NCI-H345 (cell line): ENCODE data around the gene MAN1C1.
A peak's percentile ranks its signal among the peaks of the same experiment; 100 is the strongest.
"Not testable (repeated sequence)": the region's sequence is repeated elsewhere in the genome, so short reads cannot be mapped to it uniquely, and the experiment has no call there.

Experiments used
- DNase-seq: peaks from one replicate; lab custom pipeline; 2025; lab: John Stamatoyannopoulos, UW

MAN1C1 gene

DNA sequence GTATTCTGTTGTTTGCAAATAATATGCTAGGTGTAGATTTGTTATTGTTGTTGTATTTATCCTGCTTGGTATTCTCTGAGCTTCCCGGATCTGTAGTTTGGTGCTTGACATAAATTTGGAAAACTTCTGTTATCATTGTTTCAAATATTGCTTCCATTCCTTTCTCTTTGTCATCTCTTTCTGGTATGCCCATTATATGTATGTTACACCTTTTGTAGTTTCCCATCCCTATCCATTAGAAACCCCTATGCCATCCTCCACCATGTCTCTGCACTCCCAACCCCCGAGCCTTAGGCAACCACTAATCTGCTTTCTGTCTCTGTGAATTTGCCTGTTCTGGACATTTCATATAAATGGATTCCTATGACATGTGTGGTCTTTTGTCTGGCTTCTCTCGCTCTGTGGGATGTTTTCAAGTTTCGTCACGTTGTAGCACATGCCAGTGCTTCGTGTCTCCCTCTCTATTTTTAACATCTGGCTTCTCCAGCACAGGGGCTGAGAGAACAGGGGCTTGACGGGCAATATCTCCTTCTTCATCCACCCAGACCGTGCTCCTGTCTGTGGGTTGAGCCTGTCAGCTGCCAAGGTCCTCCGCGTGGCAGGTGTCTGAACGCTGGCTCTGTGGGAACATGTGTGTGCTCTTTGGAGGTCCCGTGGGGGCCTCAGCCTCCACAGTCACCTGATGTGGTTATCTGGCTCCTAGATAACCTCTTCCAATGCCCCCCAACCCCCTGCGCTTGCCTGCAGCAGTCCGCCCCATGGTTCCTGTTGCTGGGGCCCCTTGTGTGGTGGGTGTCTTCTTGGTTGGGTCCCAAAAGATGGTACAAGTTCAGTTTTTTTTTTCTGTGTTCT lies 32.8 kb upstream of the MAN1C1 start:
- DNase-seq, result no peak

DNA sequence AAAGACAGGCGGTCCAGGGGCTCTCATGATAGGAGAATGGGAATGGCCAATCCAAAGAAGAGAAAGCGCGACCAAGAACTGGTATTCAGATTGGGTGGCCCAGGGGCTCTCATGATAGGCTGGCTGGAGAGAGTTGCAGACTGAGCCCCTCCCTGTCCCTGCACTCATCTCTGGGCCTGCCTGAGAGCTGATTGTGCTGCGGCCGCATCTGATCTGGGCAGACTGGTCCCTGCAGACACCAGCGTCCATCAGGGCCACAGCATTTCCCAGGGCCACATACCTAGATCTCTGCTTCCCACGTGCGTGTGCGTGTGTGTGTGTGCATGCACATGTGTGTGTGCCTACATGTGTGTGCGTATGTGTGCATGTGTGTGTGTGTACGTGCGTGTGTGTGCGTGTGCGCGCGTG lies 30.4 kb upstream of the MAN1C1 start:
- no peak for DNase-seq

DNA sequence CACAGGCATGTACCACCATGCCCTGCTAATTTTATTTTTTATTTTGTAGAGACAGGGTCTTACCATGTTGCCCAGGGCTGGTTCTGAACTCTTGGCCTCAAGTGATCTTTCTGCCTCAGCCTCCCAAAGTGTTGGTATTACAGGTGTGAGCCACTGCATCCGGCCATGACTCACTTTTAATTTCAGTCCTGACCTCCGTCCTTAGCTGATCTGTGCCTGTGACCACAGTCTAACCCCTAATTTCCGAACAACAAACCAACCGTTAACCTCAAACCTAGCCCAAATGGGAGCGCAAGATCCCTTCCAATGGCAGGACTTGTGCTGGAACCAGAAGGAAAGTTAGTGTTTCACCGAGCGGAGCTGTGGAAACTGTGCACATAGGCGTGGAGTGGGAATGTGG lies 29.3 kb upstream of the MAN1C1 start:
- no peak for DNase-seq

DNA sequence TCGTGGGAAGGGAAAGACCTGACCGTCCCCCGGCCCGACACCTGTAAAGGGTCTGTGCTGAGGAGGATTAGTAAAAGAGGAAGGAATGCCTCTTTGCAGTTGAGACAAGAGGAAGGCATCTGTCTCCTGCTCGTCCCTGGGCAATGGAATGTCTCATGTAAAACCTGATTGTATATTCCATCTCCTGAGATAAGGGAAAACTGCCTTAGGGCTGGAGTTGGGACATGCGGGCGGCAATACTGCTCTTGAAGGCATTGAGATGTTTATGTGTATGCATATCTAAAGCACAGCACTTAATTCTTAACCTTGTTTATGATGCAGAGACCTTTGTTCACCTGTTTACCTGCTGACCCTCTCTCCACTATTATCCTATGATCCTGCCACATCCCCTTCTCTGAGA lies 28.4 kb upstream of the MAN1C1 start:
- not testable (repeated sequence) for DNase-seq

DNA sequence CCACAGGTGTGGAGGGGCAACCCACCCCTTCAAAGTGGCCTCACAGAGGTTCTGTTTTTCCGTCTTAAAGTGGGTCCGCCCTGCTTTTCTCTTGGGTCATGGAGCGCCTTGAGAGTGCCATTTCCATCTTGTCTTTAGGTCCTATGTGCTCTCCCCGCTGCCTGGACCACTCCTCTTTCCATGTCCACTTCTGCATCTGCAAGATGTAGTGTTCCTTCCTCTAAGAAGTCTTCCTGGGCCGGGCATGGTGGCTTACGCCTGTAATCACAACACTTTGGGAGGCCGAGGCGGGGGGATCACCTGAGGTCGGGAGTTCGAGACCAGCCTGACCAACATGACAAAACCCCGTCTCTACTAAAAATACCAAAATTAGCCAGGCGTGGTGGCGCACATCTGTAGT lies 27.8 kb upstream of the MAN1C1 start:
- DNase-seq, result not testable (repeated sequence)

DNA sequence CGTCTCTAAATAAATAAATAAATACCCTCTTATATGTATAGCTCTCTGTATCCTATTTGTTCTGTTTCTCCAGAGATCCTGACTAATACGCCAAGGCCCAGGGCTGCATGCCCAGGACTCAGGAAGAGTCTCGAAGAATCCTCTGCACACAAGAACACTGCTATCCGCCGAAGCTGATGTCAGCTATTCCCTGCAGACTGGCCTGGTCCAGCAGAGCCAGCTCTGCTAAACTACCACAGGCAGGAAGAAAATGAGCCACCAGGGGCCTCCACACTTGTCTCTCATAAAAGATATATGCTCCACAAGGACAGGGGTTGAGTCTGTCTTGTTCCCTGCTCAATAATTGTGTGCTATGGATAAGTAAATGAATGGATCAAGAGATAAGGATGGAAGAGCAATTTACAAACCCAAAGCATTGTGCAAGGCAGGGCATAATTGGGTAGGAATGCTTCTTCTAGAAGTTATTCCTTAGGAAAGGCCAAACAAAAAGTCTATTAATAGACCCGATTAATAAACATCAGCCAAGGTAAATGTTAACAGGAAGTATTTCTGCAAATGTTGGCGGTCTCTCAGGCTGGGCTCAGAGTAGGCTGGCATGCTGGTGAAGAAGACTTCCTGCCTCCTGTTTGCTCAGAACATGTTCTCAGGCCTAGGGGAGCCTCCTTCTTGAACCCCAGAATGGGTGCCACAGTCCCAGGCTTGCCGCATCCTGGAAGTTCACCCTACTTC lies 26.3 kb upstream of the MAN1C1 start:
- DNase-seq, result no peak

DNA sequence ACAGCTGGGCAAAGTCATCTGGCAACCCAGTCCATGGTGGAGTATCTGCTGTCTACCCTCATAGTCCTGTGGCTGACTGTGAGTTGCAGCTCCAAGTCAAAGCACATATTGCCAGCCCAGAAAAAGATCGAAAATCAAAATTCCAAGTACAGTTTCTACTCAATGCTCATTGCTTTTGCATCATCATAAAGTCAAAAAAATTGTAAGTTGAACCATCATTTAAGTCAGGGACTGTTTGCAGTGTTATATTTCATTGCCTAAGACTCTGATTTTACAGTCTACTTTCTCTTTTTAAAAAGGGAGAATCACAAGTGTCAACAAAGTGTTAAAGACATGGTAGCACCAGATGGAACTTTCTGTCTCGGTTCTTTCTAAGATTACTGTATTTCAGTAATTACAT lies 22.7 kb upstream of the MAN1C1 start:
- DNase-seq, result no peak

DNA sequence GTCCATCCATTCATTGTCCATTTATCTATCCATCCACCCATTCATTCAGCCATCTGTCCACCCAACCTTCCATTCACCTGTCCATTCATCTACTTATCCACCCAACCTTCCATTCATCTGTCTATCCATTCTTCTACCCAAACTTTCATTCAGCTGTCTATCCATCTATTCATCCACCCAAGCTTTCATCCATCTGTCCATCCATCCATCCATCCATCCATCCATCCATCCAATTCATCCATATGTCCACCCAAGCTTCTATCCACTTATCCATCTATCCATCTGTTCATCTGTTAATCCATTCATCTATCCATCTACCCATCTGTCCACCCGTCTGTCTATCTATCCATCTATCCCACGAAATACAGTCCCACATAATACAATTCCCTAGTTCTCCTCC lies 21.6 kb upstream of the MAN1C1 start:
- no peak for DNase-seq

DNA sequence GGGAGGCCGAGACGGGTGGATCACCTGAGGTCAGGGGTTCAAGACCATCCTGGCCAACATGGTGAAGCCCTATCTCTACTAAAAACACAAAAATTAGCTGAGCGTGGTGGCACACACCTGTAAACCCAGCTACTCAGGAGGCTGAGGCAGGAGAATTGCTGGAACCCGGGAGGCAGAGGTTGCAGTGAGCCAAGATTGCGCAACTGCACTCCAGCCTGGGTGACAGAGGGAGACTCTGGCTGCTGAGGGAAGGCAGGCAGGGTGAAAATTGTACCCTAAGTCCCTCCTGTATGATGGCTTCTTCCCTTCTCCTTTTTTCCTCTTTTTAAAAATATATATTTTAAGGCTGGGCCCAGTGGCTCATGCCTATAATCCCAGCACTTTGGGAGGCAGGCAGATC lies 19.9 kb upstream of the MAN1C1 start:
- not testable (repeated sequence) for DNase-seq

DNA sequence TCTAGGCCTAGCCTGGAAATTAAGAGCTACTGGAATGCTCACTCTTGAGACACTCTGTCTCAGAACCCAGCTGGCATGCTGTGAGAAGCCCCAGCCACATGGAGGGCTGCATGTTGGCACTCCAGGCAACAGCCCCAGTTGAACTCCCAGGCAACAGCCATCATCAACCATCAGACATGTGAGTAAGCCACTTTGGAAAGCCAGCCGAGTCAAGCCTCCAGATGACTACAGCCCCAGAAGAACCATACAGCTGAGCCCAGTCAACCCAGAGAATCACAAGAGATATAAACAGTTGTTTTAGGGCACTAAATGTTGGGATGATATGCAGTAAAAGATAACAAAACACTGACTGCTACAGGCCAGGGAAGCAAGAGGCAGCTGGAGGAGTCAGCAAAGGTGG lies 17.7 kb upstream of the MAN1C1 start:
- DNase-seq, result no peak

DNA sequence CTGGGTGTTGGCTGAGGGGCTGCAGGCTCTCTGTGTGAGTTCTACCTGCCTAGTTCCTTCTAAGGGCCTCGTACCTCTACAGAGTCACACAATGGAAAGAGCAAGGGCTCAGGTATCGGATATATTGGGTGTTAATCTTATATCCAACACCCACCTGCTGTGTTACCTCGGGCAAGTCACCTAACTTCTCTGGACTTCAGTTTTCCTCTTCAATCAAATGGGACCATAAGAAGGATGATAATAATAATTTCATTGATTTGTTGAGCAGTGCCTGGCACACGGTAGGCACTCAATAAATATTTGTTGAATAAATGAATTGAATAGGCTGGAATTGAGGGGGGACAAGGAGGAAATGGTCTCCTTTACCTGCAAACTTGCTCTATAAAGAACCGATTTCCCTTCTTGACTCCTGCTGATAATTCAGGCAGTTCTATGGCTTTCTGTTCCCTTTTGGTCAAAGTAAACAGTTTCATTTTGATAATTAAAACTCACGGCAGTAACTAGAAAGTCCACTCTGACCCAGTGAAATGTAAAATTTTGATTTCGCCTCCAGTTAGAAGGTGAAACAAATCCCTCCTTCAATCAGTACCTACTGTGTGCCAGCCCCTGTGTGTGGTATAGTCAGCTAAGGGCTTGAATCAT lies 16.5 kb upstream of the MAN1C1 start:
- DNase-seq, result no peak

DNA sequence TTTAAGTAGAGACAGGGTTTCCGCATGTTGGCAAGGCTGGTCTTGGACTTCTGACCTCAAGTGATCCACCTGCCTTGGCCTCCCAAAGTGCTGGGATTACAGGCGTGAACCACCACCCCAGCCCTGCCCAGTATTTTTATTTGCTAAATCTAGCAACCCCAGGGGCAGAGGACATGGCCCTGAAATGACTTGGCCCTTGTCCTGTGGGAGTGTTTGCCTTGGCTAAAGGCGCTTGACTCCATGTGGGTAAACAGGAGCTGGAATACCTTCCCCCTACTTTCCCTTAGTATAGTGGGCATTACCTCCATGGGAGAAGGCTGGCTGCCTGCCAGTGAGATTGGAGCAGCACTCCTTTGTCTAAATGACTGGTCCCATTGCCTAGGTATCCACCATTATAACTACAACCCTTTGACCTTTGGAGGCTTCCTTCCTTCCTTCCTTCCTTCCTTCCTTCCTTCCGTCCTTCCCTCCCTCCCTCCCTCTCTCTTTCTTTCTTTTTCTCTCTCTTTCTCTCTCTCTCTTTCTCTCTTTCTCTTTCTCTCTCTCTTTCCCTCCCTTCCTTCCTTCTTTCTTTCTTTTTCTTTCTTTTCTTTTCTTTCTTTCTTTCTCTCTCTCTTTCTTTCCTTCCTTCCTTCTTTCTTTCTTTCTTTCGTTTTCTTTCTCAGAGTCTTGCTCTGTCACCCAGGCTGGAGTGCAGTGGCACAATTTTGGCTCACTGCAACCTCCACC lies 15.5 kb upstream of the MAN1C1 start:
- not testable (repeated sequence) for DNase-seq

DNA sequence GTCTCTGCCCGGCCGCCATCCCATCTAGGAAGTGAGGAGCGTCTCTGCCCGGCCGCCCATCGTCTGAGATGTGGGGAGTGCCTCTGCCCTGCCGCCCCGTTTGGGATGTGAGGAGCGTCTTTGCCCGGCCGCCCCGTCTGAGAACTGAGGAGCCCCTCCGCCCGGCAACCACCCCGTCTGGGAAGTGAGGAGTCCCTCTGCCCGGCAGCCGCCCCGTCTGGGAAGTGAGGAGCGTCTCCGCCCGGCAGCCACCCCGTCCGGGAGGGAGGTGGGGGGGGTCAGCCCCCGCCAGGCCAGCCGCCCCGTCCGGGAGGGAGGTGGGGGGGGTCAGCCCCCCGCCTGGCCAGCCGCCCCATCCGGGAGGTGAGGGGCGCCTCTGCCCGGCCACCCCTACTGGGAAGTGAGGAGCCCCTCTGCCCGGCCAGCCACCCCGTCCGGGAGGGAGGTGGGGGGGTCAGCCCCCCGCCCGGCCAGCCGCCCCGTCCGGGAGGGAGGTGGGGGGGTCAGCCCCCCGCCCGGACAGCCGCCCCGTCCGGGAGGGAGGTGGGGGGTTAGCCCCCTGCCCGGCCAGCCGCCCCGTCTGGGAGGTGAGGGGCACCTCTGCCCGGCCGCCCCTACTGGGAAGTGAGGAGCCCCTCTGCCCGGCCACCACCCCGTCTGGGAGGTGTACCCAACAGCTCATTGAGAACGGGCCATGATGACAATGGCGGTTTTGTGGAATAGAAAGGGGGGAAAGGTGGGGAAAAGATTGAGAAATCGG lies 12.6 kb upstream of the MAN1C1 start:
- DNase-seq, result not testable (repeated sequence)

DNA sequence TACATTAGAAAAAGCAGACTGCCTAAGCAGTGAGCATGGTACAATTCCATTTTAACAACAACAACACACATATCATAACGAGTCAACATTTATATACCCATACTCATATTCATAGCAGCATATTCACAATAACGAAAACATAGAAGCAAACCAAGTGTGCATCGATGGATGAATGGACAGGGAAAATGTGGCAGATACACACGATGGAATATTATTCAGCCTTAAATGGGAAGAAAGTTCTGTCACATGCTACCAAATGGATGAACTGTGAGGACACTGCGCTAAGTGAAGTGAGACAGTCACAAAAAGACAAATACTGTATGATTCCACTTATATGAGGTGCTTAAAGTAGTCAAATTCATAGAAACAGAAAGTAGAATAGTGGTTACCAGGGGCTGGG lies 9.5 kb upstream of the MAN1C1 start:
- DNase-seq, result no peak

DNA sequence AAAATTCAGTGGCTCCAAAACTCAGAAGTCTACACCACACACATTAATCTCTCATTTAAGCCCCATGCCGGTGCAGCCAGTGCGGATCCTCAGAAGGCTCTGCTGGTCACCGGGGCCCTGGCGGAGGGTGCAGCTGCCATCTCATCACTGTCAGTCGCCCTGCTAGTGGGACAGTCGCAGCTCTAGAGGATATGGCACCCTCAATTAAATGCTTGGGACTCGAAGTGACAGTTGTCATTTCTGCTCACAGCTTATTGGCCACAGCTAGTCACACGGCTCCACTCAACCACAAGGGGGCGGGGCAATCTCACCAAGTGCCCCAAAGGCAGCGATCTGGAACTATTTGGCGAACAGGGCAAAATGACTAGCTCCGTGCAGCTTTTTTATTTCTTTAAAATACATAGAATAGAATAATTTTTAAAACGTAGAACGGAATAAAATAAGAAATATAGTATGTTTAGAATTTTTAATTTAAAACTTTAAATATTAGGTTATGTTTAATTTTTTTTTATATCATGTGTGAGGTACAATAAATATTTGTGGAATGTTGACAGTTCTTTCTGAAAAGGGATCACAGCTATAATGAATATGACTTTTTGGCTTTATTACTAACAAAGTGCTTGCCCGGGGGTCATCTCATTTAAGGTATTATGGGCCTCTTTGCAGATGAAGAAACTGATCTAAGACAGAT lies 8.0 kb upstream of the MAN1C1 start:
- DNase-seq, result peak; percentile 51

DNA sequence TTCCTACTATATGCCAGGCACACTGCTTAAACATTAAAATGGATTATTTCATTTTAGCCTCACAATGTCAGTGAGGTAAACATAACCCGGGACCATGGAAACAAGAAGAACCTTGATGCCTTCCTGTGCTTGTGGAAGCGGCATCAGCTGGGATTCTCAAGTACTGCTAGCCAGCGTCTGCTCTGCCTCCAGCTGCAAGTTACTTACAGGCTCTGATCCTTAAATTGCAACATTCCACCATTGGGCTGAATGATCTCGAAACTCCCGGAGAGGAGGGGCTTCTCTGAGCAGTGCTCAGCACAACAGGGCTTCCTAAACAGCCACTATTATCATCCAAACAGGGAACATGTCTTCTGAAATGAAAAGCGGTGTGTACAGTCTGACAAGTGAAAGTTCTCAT lies 6.7 kb upstream of the MAN1C1 start:
- no peak for DNase-seq

DNA sequence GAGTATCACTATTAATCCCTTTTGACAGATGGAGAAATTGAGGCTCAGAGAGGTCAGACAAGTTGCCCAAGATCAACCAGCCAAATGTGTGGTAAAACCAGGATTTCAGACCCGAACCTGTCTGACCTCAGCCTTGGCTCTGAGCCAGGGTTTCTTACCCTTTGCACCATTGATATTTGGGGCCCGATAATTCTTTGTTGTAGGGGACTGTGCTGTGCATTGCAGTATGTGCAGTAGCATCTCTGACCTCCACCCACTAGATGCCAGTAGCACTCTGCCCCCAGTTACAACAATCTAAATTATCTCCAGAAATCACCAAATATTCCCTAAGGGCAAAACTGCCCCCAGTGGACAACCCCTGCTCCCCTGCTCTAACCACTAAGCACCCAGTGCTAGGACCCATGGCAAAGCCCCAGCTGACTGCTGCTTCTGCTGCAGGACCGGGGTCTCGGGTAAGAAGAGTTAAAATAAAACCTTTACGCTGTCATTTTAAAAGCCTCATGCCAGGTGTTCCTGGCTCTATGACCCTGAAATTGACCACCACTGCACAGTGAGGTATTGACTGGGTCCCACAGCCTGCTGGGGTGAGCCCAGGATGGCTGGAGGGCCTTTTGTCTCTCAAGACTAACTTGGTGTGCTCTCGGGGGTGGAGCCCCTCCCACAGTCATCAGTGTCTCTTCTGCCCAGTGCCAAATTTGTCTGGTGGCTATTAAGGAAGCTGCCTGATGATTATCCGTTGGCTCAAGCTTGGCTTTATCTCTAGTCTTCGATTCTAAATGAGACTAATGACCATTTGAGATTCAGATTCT lies 5.6 kb upstream of the MAN1C1 start:
- DNase-seq, result no peak

DNA sequence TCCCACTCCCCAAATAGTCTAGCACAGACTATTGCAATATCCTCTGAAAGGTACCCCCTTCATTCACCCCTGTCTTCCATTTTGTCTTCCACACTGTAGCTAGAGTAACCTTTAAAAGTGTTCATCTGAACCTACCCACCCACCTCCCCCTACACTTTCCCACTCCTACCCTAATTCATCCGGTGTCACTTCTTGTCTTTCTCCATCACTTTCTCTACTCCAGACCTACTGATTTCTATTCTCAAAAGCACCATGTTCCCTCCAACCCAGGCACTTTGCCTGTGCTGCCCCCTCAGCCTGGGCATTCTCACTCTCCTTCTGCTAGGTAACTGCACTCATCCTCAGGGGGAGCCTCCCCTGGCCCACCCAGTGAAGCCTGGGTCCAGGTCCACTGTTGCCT lies 4.7 kb upstream of the MAN1C1 start:
- no peak for DNase-seq

DNA sequence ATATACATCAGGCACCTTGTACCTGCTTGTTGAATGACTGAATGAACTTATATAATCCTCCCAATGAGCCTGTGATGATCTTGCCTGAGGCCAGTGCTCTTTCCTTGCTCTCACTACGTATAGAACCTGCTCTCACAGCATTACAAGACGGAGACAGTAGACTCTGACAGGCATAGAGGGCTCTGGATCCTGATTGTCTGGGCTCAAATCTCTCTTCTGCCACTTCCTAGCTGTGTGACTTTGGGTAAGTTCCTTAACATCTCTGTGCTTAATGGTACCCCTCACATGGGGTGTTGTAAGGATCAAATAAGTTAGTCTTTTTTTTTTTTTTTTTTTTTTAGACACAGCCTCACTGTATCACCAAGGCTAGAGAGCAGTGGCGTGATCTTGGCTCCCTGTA lies 4.2 kb upstream of the MAN1C1 start:
- DNase-seq, result no peak

DNA sequence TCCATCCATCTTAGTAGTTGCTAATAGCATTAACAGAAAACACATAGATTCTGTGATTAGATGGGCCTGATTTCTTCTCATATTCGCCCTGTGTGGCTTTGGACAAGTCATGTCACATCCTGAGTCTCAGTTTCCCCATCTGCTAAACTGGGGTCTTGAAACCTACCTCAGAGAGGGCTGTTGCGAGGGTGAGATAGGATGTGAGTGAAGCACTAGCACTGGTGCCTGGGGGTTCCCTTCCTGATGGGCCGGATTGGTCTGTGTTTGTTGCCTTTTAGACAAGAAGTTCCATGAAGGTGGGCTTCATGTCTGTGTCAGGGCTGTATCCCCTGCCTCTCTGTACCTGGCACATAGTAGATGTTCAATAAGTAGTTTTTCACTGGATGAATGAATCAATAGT lies 3.5 kb upstream of the MAN1C1 start:
- DNase-seq, result no peak
